Mesenchymal stem cell (in vitro differentiated cells and primary cell): ENCODE measurements around the gene MEIOB.

Experiments used
- DNase-seq: peaks from one replicate; pipeline ENCODE4 v3.0.0-alpha.2; 2013
- H2AFZ ChIP-seq: one replicate; pipeline ENCODE4 v1.6.1; 2013; ENCODE audit warnings: low read depth, mild to moderate bottlenecking, control low read depth, inconsistent platforms, low read length, moderate library complexity
- H2AK5ac ChIP-seq: 2 replicates; pipeline ENCODE4 v1.6.1; 2013; ENCODE audit warnings: low read length, moderate library complexity, mild to moderate bottlenecking, inconsistent platforms; ENCODE audit not compliant: severe bottlenecking
- H2BK120ac ChIP-seq: one replicate; pipeline ENCODE4 v1.6.1; 2013; ENCODE audit warnings: low read depth, mild to moderate bottlenecking, inconsistent platforms, low read length, moderate library complexity
- H2BK12ac ChIP-seq, 2 experiments: one replicate each; pipeline ENCODE4 v1.6.1; 2013; ENCODE audit warnings: inconsistent platforms in 2 of 2, low read length in 2 of 2, mild to moderate bottlenecking in 2 of 2, moderate library complexity in 2 of 2, control low read depth in 1 of 2
- H2BK15ac ChIP-seq: one replicate; pipeline ENCODE4 v1.6.1; 2013; ENCODE audit warnings: mild to moderate bottlenecking, low read depth, inconsistent platforms; ENCODE audit not compliant: poor library complexity, severe bottlenecking
- H2BK5ac ChIP-seq: 2 replicates; pipeline ENCODE4 v1.6.1; 2013; ENCODE audit warnings: low read depth, mild to moderate bottlenecking, low read length, control low read depth, inconsistent platforms; ENCODE audit not compliant: poor library complexity, severe bottlenecking
- H3K14ac ChIP-seq, 2 experiments: one replicate each; pipeline ENCODE4 v1.6.1; 2013; ENCODE audit warnings: inconsistent platforms in 2 of 2, low read length in 2 of 2, control low read depth in 1 of 2, mild to moderate bottlenecking in 1 of 2, moderate library complexity in 1 of 2
- H3K18ac ChIP-seq, 2 experiments: one replicate each; pipeline ENCODE4 v1.6.1; 2013; ENCODE audit warnings: inconsistent platforms in 2 of 2, low read length in 2 of 2, control low read depth in 1 of 2, low read depth in 1 of 2, mild to moderate bottlenecking in 1 of 2
- H3K23ac ChIP-seq, 2 experiments: one replicate each; pipeline ENCODE4 v1.6.1; 2013; ENCODE audit warnings: inconsistent platforms in 2 of 2, low read length in 2 of 2, mild to moderate bottlenecking in 2 of 2, moderate library complexity in 2 of 2, control low read depth in 1 of 2
- H3K27ac ChIP-seq: 2 replicates; pipeline ENCODE4 v1.5.1; 2013; ENCODE audit warnings: mild to moderate bottlenecking, moderate library complexity, low read length, control low read depth, inconsistent platforms; ENCODE audit not compliant: poor library complexity, severe bottlenecking
- H3K27me3 ChIP-seq, 2 experiments: 2 replicates each; pipeline versions ENCODE4 v1.6.1 to v1.7.0; 2013; ENCODE audit warnings: low read length in 2 of 2, mild to moderate bottlenecking in 2 of 2, moderate library complexity in 2 of 2, control low read depth in 1 of 2, inconsistent platforms in 1 of 2; ENCODE audit not compliant: control insufficient read depth in 1 of 2, insufficient read depth in 1 of 2
- H3K36me3 ChIP-seq, 2 experiments: 2 replicates each; pipeline versions ENCODE4 v1.6.1 to v1.7.0; 2013; ENCODE audit warnings: low read length in 2 of 2, control low read depth in 1 of 2, inconsistent platforms in 1 of 2, low read depth in 1 of 2, mild to moderate bottlenecking in 1 of 2; ENCODE audit not compliant: insufficient read depth in 2 of 2, control insufficient read depth in 1 of 2
- H3K4ac ChIP-seq, 2 experiments: one replicate each; pipeline ENCODE4 v1.6.1; 2013; ENCODE audit warnings: inconsistent platforms in 2 of 2, low read length in 2 of 2, mild to moderate bottlenecking in 2 of 2, moderate library complexity in 2 of 2, control low read depth in 1 of 2, low read depth in 1 of 2
- H3K4me1 ChIP-seq: 2 replicates; pipeline ENCODE4 v1.6.1; 2013; ENCODE audit warnings: low read depth, low read length, control low read depth; ENCODE audit not compliant: control insufficient read depth, insufficient read depth
- H3K4me2 ChIP-seq: 2 replicates; pipeline ENCODE4 v1.6.1; 2013; ENCODE audit warnings: low read length, mild to moderate bottlenecking, inconsistent platforms; ENCODE audit not compliant: poor library complexity, severe bottlenecking
- H3K4me3 ChIP-seq, 2 experiments: 2 replicates each; pipeline versions ENCODE4 v1.5.1 to v1.7.0; 2013; ENCODE audit warnings: low read length in 2 of 2, mild to moderate bottlenecking in 2 of 2, control low read depth in 1 of 2, low read depth in 1 of 2; ENCODE audit not compliant: insufficient read depth in 1 of 2
- H3K79me1 ChIP-seq: replicated peaks from 2 replicates; pipeline ENCODE4 v1.6.1; 2013; ENCODE audit warnings: mild to moderate bottlenecking, control low read depth, low read length, inconsistent platforms; ENCODE audit not compliant: poor library complexity, severe bottlenecking
- H3K9ac ChIP-seq: 2 replicates; pipeline ENCODE4 v1.7.0; 2013; ENCODE audit warnings: mild to moderate bottlenecking, low read length, moderate library complexity
- H3K9me3 ChIP-seq: 2 replicates; pipeline ENCODE4 v1.7.0; 2013; ENCODE audit warnings: mild to moderate bottlenecking, low read length; ENCODE audit not compliant: control insufficient read depth
- H4K8ac ChIP-seq: one replicate; pipeline ENCODE4 v1.6.1; 2013; ENCODE audit warnings: inconsistent platforms, mild to moderate bottlenecking, low read length, moderate library complexity
- H4K91ac ChIP-seq: one replicate; pipeline ENCODE4 v1.6.1; 2013; ENCODE audit warnings: mild to moderate bottlenecking, low read length, inconsistent platforms
- WGBS: methylation state at CpG from one replicate; pipeline ENCODE4 v1.1.7; 2013; ENCODE audit warnings: mixed read lengths; 5-methylcytosine and 5-hydroxymethylcytosine counted together

Gene MEIOB

DNA sequence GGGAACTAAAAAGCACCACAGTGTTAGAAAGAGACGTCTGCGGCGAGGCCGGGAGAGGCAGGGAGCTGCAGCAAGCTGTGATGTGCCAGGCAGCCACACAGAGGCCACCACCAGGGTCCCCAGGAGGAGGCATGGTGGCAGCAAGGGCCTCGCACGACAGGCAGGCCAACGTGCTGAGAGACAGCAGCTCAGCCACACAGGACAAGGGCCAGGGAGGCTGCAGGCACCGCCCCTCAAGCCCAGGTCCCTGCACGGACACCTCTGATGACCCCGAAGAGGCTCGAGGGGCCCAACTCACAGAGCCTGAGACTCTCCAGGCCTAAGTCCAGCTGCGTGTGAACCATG is 51.0 kb downstream of the MEIOB start:
- Histone ChIP-seq H3K9ac (no peak overlapping the region), H3K18ac (no peak overlapping the region), H2BK12ac (no peak overlapping the region), H3K9me3 (no peaks in the 10 kb centered on the region), H3K4me1 (peaks cover 12% of the 10 kb centered on the region), H3K4me3 (no peak overlapping the region), H2BK15ac (no peak overlapping the region), H3K27ac (no peak overlapping the region), H4K8ac (no peak overlapping the region), H3K36me3 (peaks cover 28 to 68% of the 10 kb centered on the region in 2 experiments), H3K23ac (no peak overlapping the region), H2AFZ (no peak overlapping the region), H3K4ac (no peak overlapping the region), H4K91ac (no peak overlapping the region), H3K27me3 (no peaks in the 10 kb centered on the region), H2BK5ac (no peak overlapping the region), H3K79me1 (peaks cover 43% of the 10 kb centered on the region), H3K14ac (no peak overlapping the region), H3K4me2 (no peak overlapping the region), H2BK120ac (no peak overlapping the region), H2AK5ac (no peak overlapping the region)
- 92% methylated on average over 12 of the region's 12 CpGs for WGBS
- DNase-seq: no peak

DNA sequence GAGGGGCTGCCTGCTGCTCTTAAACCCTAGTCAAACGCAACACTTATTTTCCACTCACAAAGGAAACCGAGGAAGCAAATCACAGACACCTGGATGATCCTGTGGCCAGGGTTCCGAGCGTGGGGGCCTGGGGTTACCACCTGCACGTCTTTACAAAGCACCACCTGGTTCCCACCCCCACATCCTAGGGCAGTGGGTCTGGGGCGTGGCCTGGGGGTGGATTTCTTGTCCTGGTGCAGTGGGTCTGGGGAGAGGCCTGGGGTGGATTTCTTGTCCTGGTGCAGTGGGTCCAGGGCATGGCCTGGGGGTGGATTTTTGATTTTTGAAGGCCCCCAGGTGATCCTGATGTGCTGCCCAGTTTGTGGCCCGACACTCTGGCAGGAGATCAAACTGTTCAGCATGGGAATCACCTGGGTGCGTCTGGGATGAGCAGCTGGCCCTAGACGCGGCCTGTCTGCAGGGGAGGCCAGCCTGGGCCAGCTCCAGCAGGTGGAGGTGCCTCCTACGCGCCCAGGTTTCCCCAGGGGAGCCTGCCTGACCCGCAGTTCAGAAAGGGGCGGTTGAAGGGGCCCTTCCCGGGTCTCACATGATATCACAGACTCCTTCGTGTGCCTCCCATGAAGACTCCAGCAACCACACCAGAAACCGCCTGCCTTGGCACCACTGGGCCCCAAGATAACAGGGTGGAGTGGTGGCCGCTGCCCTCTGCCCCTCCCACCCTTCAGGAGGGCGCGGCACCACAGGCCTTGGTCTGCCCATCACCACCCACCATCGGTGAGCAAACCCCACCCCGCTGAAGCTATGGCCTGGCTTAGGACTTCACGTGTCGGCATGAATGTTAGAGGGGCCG is 51.6 kb downstream of the MEIOB start:
- 94% methylated on average over 25 of the region's 25 CpGs for WGBS
- Histone ChIP-seq H3K18ac (no peak overlapping the region), H3K79me1 (peaks cover 41% of the 10 kb centered on the region)

DNA sequence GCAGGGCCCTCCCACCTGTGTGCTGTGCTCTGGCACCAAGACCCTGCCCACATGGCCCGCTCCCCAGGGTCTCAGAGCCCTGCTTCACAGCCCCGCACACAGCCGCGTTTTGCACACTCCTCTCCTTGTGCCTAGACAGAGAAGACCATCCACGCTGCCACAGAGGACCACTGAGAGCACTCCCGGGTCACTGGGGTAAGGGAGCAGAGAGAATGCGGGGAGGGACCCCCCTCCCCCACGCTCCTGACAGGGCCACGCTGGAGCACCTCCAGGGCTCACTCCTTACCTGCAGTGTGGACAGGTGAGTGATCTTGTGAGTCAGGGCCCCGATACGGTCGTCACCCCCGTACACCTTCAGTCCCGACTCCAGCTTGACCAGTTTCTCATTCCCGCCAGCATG is 52.4 kb downstream of the MEIOB start:
- no peak overlapping the region for H3K27ac ChIP-seq
- H2BK5ac ChIP-seq: no peak overlapping the region
- no peak overlapping the region for H3K18ac ChIP-seq
- no peak overlapping the region for H3K23ac ChIP-seq
- H2BK12ac ChIP-seq: no peak overlapping the region
- no peak overlapping the region for H2BK120ac ChIP-seq
- no peak for DNase-seq
- H3K4ac ChIP-seq: no peak overlapping the region
- no peak overlapping the region for H4K8ac ChIP-seq
- H3K14ac ChIP-seq: no peak overlapping the region
- peaks cover 37 to 72% of the 10 kb centered on the region in 2 experiments for H3K36me3 ChIP-seq
- H2BK15ac ChIP-seq: no peak overlapping the region
- H3K79me1 ChIP-seq: peaks cover 39% of the 10 kb centered on the region
- no peak overlapping the region for H3K9ac ChIP-seq
- H2AK5ac ChIP-seq: no peak overlapping the region
- H3K9me3 ChIP-seq: no peaks in the 10 kb centered on the region
- H2AFZ ChIP-seq: no peak overlapping the region
- no peaks in the 10 kb centered on the region for H3K27me3 ChIP-seq
- no peak overlapping the region for H3K4me2 ChIP-seq
- peaks cover 3% of the 10 kb centered on the region for H3K4me1 ChIP-seq
- WGBS: 96% methylated on average over 15 of the region's 15 CpGs
- H3K4me3 ChIP-seq: no peak overlapping the region
- H4K91ac ChIP-seq: no peak overlapping the region

More for the DNA sequence above, 51.6 kb downstream of the MEIOB start:
- no peak overlapping the region for H2AFZ ChIP-seq
- H3K4me3 ChIP-seq: no peak overlapping the region
- no peak overlapping the region for H3K14ac ChIP-seq
- no peak overlapping the region for H4K91ac ChIP-seq
- peaks cover 6% of the 10 kb centered on the region for H3K4me1 ChIP-seq
- H2AK5ac ChIP-seq: no peak overlapping the region
- no peak overlapping the region for H3K23ac ChIP-seq
- H3K27me3 ChIP-seq: no peaks in the 10 kb centered on the region
- H3K9ac ChIP-seq: no peak overlapping the region
- H2BK12ac ChIP-seq: no peak overlapping the region
- DNase-seq: no peak
- no peak overlapping the region for H3K4ac ChIP-seq
- no peak overlapping the region for H2BK120ac ChIP-seq
- no peak overlapping the region for H2BK5ac ChIP-seq
- H4K8ac ChIP-seq: no peak overlapping the region
- H3K27ac ChIP-seq: no peak overlapping the region
- no peaks in the 10 kb centered on the region for H3K9me3 ChIP-seq
- peaks cover 32 to 71% of the 10 kb centered on the region in 2 experiments for H3K36me3 ChIP-seq
- H2BK15ac ChIP-seq: no peak overlapping the region
- H3K4me2 ChIP-seq: no peak overlapping the region

DNA sequence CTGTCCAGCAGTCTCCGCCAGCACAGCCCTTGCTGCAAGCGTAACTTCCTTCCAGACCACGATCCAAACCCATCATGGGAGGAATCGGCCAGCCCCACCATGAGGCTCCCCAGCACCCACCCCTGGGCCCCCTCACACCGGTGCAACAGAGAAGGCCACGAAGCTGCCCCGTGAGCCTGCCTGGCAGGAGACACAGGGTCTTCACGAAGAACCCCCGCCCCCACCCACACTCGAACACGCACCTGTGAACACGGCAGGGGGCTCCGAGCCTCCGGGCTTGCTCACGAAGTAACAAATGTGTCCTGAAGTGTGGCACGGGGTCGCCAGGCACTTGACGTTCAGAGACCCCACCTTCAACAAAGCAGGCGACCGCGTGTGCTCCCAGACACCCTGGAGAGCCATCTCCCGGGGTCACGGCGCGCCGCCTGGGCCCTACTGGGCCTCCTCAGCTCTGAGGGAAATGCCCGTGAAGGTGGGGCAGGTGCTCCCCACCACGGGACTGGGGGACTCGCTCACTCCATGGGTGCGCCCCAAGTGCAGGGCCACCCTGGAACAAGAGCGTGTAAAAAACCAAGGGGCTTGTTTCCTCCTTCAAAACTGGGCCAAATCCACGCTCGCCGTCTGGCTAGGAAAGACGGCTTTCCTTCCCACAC is 53.0 kb downstream of the MEIOB start:
- H3K4ac ChIP-seq: no peak overlapping the region
- no peak overlapping the region for H3K4me3 ChIP-seq
- peaks cover 3% of the 10 kb centered on the region for H3K4me1 ChIP-seq
- H3K79me1 ChIP-seq: peaks cover 39% of the 10 kb centered on the region
- H3K27ac ChIP-seq: no peak overlapping the region
- no peak overlapping the region for H4K91ac ChIP-seq
- no peak overlapping the region for H3K23ac ChIP-seq
- H2AK5ac ChIP-seq: no peak overlapping the region
- no peaks in the 10 kb centered on the region for H3K9me3 ChIP-seq
- 97% methylated on average over 35 of the region's 35 CpGs for WGBS
- H2BK5ac ChIP-seq: no peak overlapping the region
- H2BK15ac ChIP-seq: no peak overlapping the region
- no peak overlapping the region for H2BK120ac ChIP-seq
- no peak overlapping the region for H3K9ac ChIP-seq
- H3K4me2 ChIP-seq: no peak overlapping the region
- no peak overlapping the region for H2BK12ac ChIP-seq
- H3K14ac ChIP-seq: no peak overlapping the region
- H3K36me3 ChIP-seq: peaks cover 38 to 72% of the 10 kb centered on the region in 2 experiments
- H3K27me3 ChIP-seq: no peaks in the 10 kb centered on the region
- no peak overlapping the region for H3K18ac ChIP-seq
- DNase-seq: no peak
- no peak overlapping the region for H2AFZ ChIP-seq
- H4K8ac ChIP-seq: no peak overlapping the region
